Measurements from ENCODE around the gene LTBR. TPM values are rescaled to one million over a fixed set of nuclear protein-coding genes. Genes with fewer than 3 reads are reported as not detected.

LTBR gene
- total and polyA plus RNA-seq, 2 donors (not counting 3 experiments of a cell fraction or from before 2014, with no cell fraction given) = 70.7 to 102 TPM

DNA sequence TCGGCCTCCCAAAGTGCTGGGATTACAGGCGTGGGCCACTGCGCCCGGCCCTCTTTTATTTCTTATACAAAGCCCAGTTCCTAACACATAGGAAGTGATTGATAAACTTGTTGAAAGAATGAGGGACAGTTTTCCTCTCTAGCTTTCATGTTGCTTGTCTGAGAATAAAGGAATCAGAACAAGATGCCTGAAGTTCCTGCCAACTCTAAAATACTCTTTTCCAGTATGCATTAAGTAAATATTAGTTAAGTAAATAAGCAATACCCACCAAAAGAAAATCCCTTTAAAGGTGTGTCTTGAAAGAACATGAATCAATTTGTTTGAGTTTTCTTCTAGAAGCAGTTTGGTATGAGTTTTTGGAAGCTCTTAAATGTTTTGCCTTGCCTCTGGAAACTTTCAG lies 36.4 kb downstream of the LTBR start:
- dilution Hi-C loops (cut with MboI; ENCODE audit: extremely low pct_ligation_motif_present, low sequenced_read_pairs) (no loop called here), intact Hi-C loops (cut with micrococcal nuclease) (no loop called here)
- no peak overlapping the region for H3K4me2 ChIP-seq (ENCODE audit: insufficient read depth, low read length)
- H3K4me1 ChIP-seq (ENCODE audit: control insufficient read depth, extremely low read depth, insufficient read depth, low read length) = no peaks in the 10 kb centered on the region
- CTCF ChIA-PET = interaction anchor here (1.2 kb wide), 1 partner anchor 45 kb away, joined by 3 read pairs; no protein-coding TSS in a partner anchor
- no peaks in the 10 kb centered on the region for H3K9me1 ChIP-seq (replicated peaks; ENCODE audit: control insufficient read depth, extremely low read depth, insufficient read depth, low read length)
- peak; percentile 46 for FAIRE-seq
- no peak overlapping the region for H3K27ac ChIP-seq (ENCODE audit: insufficient read depth, low read depth, low read length)
- no peak overlapping the region for H3K9ac ChIP-seq (replicated peaks; ENCODE audit: extremely low read depth, insufficient read depth, low read length)
- no peaks in the 10 kb centered on the region for H3K9me3 ChIP-seq (replicated peaks; ENCODE audit: control insufficient read depth, insufficient read depth, low read length)
- no peaks in the 10 kb centered on the region for H3K79me2 ChIP-seq (ENCODE audit: control insufficient read depth, insufficient read depth, low read length)
- H3K27me3 ChIP-seq (ENCODE audit: control insufficient read depth in 2 of 2, insufficient read depth in 2 of 2, low read length in 2 of 2) = no peaks in the 10 kb centered on the region
- no peak for DNase-seq (ENCODE audit: low read depth, low spot score)
- H4K20me1 ChIP-seq (replicated peaks; ENCODE audit: control insufficient read depth, extremely low read depth, insufficient read depth, low read length) = no peaks in the 10 kb centered on the region
- POLR2A ChIA-PET = no interaction called here
- H2AFZ ChIP-seq (ENCODE audit: low read depth, low read length) = no peak overlapping the region
- no peak overlapping the region for H3K4me3 ChIP-seq (replicated peaks in 1 of 3; ENCODE audit: insufficient read depth in 1 of 3, low read depth in 1 of 3, low read length in 3 of 3)
- no peaks in the 10 kb centered on the region for H3K36me3 ChIP-seq (ENCODE audit: control insufficient read depth in 2 of 2, extremely low read depth in 1 of 2, insufficient read depth in 2 of 2, low read length in 2 of 2)
- TF ChIP-seq JUN (IDR thresholded peaks at IDR 0.05; ENCODE audit: borderline replicate concordance, insufficient read depth, insufficient read length, low read depth) (no peak), MYC (IDR thresholded peaks at IDR 0.05; ENCODE audit: low read depth, low read length) (no peak), POLR2AphosphoS5 (IDR thresholded peaks at IDR 0.05; ENCODE audit: insufficient read depth, low read depth, low read length) (no peak), POLR2A (IDR thresholded peaks at IDR 0.05; ENCODE audit: low read depth, low read length) (no peak), EZH2 (IDR thresholded peaks at IDR 0.05; ENCODE audit: borderline replicate concordance, low read depth, low read length, severe bottlenecking) (no peak), GATA2 (IDR thresholded peaks at IDR 0.05; ENCODE audit: insufficient read depth, insufficient read length, low read depth, low read length) (no peak), FOS (IDR thresholded peaks at IDR 0.05; ENCODE audit: borderline replicate concordance, insufficient read depth, low read length) (no peak)
- TF ChIP-seq, protein P1, sequence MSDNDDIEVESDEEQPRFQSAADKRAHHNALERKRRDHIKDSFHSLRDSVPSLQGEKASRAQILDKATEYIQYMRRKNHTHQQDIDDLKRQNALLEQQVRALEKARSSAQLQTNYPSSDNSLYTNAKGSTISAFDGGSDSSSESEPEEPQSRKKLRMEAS (IDR thresholded peaks at IDR 0.05; ENCODE audit: insufficient read depth, insufficient read length) = no peak
- TF ChIP-seq, protein P2, sequence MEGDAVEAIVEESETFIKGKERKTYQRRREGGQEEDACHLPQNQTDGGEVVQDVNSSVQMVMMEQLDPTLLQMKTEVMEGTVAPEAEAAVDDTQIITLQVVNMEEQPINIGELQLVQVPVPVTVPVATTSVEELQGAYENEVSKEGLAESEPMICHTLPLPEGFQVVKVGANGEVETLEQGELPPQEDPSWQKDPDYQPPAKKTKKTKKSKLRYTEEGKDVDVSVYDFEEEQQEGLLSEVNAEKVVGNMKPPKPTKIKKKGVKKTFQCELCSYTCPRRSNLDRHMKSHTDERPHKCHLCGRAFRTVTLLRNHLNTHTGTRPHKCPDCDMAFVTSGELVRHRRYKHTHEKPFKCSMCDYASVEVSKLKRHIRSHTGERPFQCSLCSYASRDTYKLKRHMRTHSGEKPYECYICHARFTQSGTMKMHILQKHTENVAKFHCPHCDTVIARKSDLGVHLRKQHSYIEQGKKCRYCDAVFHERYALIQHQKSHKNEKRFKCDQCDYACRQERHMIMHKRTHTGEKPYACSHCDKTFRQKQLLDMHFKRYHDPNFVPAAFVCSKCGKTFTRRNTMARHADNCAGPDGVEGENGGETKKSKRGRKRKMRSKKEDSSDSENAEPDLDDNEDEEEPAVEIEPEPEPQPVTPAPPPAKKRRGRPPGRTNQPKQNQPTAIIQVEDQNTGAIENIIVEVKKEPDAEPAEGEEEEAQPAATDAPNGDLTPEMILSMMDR (IDR thresholded peaks at IDR 0.05; ENCODE audit: extremely low read depth in 1 of 2, insufficient read depth in 1 of 2, low read depth in 1 of 2, low read length in 2 of 2) = no peak
- BruUV-seq (replicated peaks) = no TSS peak

Data from endothelial cell of umbilical vein (primary cell).